ENCODE data around the gene CHST4.

DNA sequence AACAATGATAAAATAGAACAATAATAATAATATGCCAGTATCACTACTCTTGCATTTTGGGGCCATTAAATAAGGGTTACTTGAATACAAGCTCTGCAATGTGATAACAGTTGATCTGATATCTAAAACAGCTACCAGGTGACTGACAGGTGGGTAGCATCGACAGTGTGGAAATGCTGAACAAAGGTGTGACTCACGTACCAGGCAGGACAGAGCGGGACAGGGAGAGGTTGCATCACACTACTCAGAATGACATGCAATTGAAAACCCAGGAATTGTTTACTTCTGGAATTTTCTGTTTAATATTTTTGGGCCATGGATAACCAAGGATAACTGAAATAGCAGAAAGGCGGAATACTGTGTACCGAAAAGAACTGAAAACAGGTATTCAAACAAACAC lies 21.3 kb upstream of the CHST4 start:
- TF ChIP-seq EP300 (IDR thresholded peaks at IDR 0.05) = no peak
- TF ChIP-seq, protein P1, sequence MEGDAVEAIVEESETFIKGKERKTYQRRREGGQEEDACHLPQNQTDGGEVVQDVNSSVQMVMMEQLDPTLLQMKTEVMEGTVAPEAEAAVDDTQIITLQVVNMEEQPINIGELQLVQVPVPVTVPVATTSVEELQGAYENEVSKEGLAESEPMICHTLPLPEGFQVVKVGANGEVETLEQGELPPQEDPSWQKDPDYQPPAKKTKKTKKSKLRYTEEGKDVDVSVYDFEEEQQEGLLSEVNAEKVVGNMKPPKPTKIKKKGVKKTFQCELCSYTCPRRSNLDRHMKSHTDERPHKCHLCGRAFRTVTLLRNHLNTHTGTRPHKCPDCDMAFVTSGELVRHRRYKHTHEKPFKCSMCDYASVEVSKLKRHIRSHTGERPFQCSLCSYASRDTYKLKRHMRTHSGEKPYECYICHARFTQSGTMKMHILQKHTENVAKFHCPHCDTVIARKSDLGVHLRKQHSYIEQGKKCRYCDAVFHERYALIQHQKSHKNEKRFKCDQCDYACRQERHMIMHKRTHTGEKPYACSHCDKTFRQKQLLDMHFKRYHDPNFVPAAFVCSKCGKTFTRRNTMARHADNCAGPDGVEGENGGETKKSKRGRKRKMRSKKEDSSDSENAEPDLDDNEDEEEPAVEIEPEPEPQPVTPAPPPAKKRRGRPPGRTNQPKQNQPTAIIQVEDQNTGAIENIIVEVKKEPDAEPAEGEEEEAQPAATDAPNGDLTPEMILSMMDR (IDR thresholded peaks at IDR 0.05) = no peak
- TF ChIP-seq POLR2AphosphoS5 (IDR thresholded peaks at IDR 0.05) = no peak
- no peak for TF ChIP-seq POLR2A (IDR thresholded peaks at IDR 0.05)

Data from gastroesophageal sphincter (tissue), 3 donors.